Sigmoid colon (tissue), 4 donors: ENCODE results near the gene CLDN19.

Experiments used
- POLR2A ChIP-seq, 2 donors: fragments of 450-650 bp; IDR thresholded peaks; one replicate each; pipeline ENCODE4 v1.6.1; 2016; ENCODE audit warnings: antibody characterized with exemption in 2 of 2, mild to moderate bottlenecking in 2 of 2, moderate library complexity in 2 of 2
- POLR2AphosphoS5 ChIP-seq, 4 donors: sonication (generic); formaldehyde crosslinking; IDR thresholded peaks; one replicate each; pipeline ENCODE4 v1.6.1; 2017; ENCODE audit warnings: antibody characterized with exemption in 4 of 4
- TF ChIP-seq, protein P1 (sequence below), 4 experiments: fragments of 450-650 bp in 3 of 4; fragments of 200-600 bp in 1 of 4; IDR thresholded peaks; one replicate each; pipeline ENCODE4 v1.5.1; 2016 to 2019; ENCODE audit warnings: antibody characterized with exemption in 4 of 4, mild to moderate bottlenecking in 3 of 4, moderate library complexity in 2 of 4

DNA sequence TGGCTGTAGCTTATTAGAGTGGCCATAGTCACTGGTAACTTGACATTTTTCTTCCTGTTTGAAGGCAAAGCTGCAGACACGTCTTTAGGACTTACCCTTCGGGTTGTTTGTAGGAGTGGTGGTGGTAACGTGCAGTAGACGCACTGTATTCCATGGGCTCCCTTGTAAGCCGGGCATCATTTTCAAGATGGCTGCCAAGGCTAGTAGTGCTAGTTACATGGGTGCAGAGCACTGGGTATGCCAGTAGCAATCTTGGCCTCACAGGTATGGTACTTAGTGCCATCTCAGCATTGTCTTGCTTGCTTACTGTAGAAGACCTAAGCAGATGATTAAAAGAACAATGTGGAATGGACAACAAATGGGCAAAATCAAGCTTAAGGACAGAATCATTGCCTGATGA lies 55.9 kb downstream of the CLDN19 start:
- TF ChIP-seq, protein P1, sequence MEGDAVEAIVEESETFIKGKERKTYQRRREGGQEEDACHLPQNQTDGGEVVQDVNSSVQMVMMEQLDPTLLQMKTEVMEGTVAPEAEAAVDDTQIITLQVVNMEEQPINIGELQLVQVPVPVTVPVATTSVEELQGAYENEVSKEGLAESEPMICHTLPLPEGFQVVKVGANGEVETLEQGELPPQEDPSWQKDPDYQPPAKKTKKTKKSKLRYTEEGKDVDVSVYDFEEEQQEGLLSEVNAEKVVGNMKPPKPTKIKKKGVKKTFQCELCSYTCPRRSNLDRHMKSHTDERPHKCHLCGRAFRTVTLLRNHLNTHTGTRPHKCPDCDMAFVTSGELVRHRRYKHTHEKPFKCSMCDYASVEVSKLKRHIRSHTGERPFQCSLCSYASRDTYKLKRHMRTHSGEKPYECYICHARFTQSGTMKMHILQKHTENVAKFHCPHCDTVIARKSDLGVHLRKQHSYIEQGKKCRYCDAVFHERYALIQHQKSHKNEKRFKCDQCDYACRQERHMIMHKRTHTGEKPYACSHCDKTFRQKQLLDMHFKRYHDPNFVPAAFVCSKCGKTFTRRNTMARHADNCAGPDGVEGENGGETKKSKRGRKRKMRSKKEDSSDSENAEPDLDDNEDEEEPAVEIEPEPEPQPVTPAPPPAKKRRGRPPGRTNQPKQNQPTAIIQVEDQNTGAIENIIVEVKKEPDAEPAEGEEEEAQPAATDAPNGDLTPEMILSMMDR (IDR thresholded peaks at IDR 0.05): no peak
- TF ChIP-seq POLR2A (IDR thresholded peaks at IDR 0.05) (no peak), POLR2AphosphoS5 (IDR thresholded peaks at IDR 0.05) (no peak)
